CD4-positive, alpha-beta T cell (primary cell): ENCODE data around the gene SNRNP25. TPM values are rescaled to one million over a fixed set of nuclear protein-coding genes. Genes with fewer than 3 reads are reported as not detected.

Experiments used
- ATAC-seq: fragments of 200-7000 bp; cut with Tn5 transposase; one replicate; pipeline ENCODE4 v1.10.0; 2022; ENCODE audit warnings: mild to moderate bottlenecking; ENCODE audit not compliant: poor library complexity
- CTCF ChIA-PET: fragments of 350-600 bp; sonication (Branson Sonifier 250); formaldehyde crosslinking; loops from one replicate; lab custom pipeline; 2021; ENCODE audit warnings: antibody characterized with exemption, inconsistent platforms; lab: Charles Lee
- POLR2A ChIA-PET: fragments of 350-600 bp; sonication (Branson Sonifier 250); formaldehyde crosslinking; loops from one replicate; lab custom pipeline; 2021; ENCODE audit warnings: antibody characterized with exemption, inconsistent platforms; lab: Charles Lee
- DNase-seq, 14 experiments: peaks; one replicate each; pipeline ENCODE4 v3.0.0-alpha.2; 2013 to 2020; ENCODE audit warnings: mixed read lengths in 2 of 14
- H3K27ac ChIP-seq, 2 donors: one replicate each; pipeline versions ENCODE4 v1.5.1 to v1.7.0; 2013; ENCODE audit warnings: low read length in 2 of 2, low read depth in 1 of 2, mild to moderate bottlenecking in 1 of 2
- H3K27me3 ChIP-seq, 2 experiments: 1 replicate in 1 of 2; 2 replicates in 1 of 2; pipeline versions ENCODE4 v1.6.1 to v1.7.0; 2013; ENCODE audit warnings: low read length in 2 of 2, control low read depth in 1 of 2, mild to moderate bottlenecking in 1 of 2, moderate library complexity in 1 of 2; ENCODE audit not compliant: insufficient read depth in 2 of 2, control insufficient read depth in 1 of 2
- H3K36me3 ChIP-seq: one replicate; pipeline ENCODE4 v1.6.1; 2013; ENCODE audit warnings: low read length, control low read depth; ENCODE audit not compliant: insufficient read depth
- H3K4me1 ChIP-seq: one replicate; pipeline ENCODE4 v1.6.1; 2013; ENCODE audit warnings: low read length, control low read depth; ENCODE audit not compliant: insufficient read depth
- H3K4me3 ChIP-seq: one replicate; pipeline ENCODE4 v1.5.1; 2013; ENCODE audit warnings: mild to moderate bottlenecking, low read length, moderate library complexity
- H3K9me3 ChIP-seq, 2 experiments: 1 replicate in 1 of 2; 2 replicates in 1 of 2; pipeline versions ENCODE4 v1.6.1 to v1.7.0; 2013; ENCODE audit warnings: low read length in 2 of 2, mild to moderate bottlenecking in 2 of 2, control low read depth in 1 of 2, moderate library complexity in 1 of 2; ENCODE audit not compliant: control insufficient read depth in 1 of 2, insufficient read depth in 1 of 2
- H3K27ac Mint-ChIP-seq: one replicate; pipeline ENCODE4 v1.8.0; 2020; ENCODE audit warnings: mixed read lengths
- H3K27me3 Mint-ChIP-seq: one replicate; pipeline ENCODE4 v1.8.0; 2021; ENCODE audit warnings: mixed read lengths
- H3K36me3 Mint-ChIP-seq: one replicate; pipeline ENCODE4 v1.8.0; 2021; ENCODE audit warnings: low read depth, mixed read lengths
- H3K4me1 Mint-ChIP-seq: one replicate; pipeline ENCODE4 v1.8.0; 2021; ENCODE audit warnings: low read depth, mixed read lengths
- H3K4me3 Mint-ChIP-seq: one replicate; pipeline ENCODE4 v1.8.0; 2020; ENCODE audit warnings: mild to moderate bottlenecking, mixed read lengths
- H3K9me3 Mint-ChIP-seq: one replicate; pipeline ENCODE4 v1.8.0; 2020; ENCODE audit warnings: mixed read lengths
- CTCF ChIP-seq: fragments of 200-600 bp; IDR thresholded peaks from one replicate; pipeline ENCODE4 v1.8.0; 2022; ENCODE audit warnings: antibody characterized with exemption, mild to moderate bottlenecking
- intact Hi-C, 2 experiments: fragments of 100-400 bp; cut with DNase I in 1 of 2; cut with micrococcal nuclease in 1 of 2; formaldehyde crosslinking; loops; one replicate each; pipeline versions ENCODE4 v1.15.1 to v1.9.0; 2023 to 2025; cut with DNase I, micrococcal nuclease
- total RNA-seq, 174 experiments: library from RNA in 2 of 174; stranded (reverse) in 2 of 174; gene quantifications; one replicate each; pipeline ENCODE4 v1.2.3 and lab custom pipeline; 2021 to 2026

Gene SNRNP25
- total RNA-seq, 2 experiments from 2014 or later, result 4.8 to 5.1 TPM

GRCh38 chr16:59440-60059 lies 5.9 kb downstream of the SNRNP25 start:
- H3K27ac ChIP-seq, result no peak overlapping the region
- no peaks in the 10 kb centered on the region for H3K9me3 ChIP-seq
- H3K36me3 Mint-ChIP-seq, result no peaks in the 10 kb centered on the region
- no peaks in the 10 kb centered on the region for H3K9me3 Mint-ChIP-seq
- peaks cover 17% of the 10 kb centered on the region for H3K36me3 ChIP-seq
- ATAC-seq, result no peak
- H3K4me3 ChIP-seq, result no peak overlapping the region
- intact Hi-C loops, result no loop called here
- TF ChIP-seq CTCF, result no peak
- no peaks in the 10 kb centered on the region for H3K27me3 ChIP-seq
- no peak overlapping the region for H3K27ac Mint-ChIP-seq
- no peak for DNase-seq
- ChIA-PET POLR2A (no interaction called here), CTCF (no interaction called here)
- no peak overlapping the region for H3K4me3 Mint-ChIP-seq
- H3K4me1 ChIP-seq, result peaks cover under 1% of the 10 kb centered on the region
- no peaks in the 10 kb centered on the region for H3K4me1 Mint-ChIP-seq
- H3K27me3 Mint-ChIP-seq, result no peaks in the 10 kb centered on the region

GRCh38 chr16:60166-60565 lies 6.5 kb downstream of the SNRNP25 start:
- no peak overlapping the region for H3K27ac Mint-ChIP-seq
- H3K27ac ChIP-seq, result no peak overlapping the region
- H3K4me1 ChIP-seq, result no peaks in the 10 kb centered on the region
- no peaks in the 10 kb centered on the region for H3K9me3 ChIP-seq
- no peak overlapping the region for H3K4me3 Mint-ChIP-seq
- DNase-seq (no peak), ATAC-seq (no peak)
- H3K36me3 ChIP-seq, result peaks cover 17% of the 10 kb centered on the region
- intact Hi-C loops, result no loop called here
- H3K4me1 Mint-ChIP-seq, result no peaks in the 10 kb centered on the region
- no peaks in the 10 kb centered on the region for H3K27me3 ChIP-seq
- TF ChIP-seq CTCF, result no peak
- H3K9me3 Mint-ChIP-seq, result no peaks in the 10 kb centered on the region
- ChIA-PET CTCF (no interaction called here), POLR2A (no interaction called here)
- H3K27me3 Mint-ChIP-seq, result peaks cover 1% of the 10 kb centered on the region
- no peaks in the 10 kb centered on the region for H3K36me3 Mint-ChIP-seq
- no peak overlapping the region for H3K4me3 ChIP-seq

GRCh38 chr16:60929-61878 lies 7.6 kb downstream of the SNRNP25 start:
- peaks cover 6% of the 10 kb centered on the region for H3K4me1 ChIP-seq
- no peaks in the 10 kb centered on the region for H3K9me3 ChIP-seq
- Mint-ChIP-seq H3K4me1 (no peaks in the 10 kb centered on the region), H3K4me3 (no peak overlapping the region), H3K27ac (no peak overlapping the region), H3K9me3 (no peaks in the 10 kb centered on the region), H3K27me3 (peaks cover 9% of the 10 kb centered on the region), H3K36me3 (no peaks in the 10 kb centered on the region)
- CTCF ChIA-PET, result interaction anchor here (6.3 kb wide), 1 partner anchor 35 kb away, joined by 105 read pairs; no protein-coding TSS in a partner anchor
- no peak for ATAC-seq
- H3K36me3 ChIP-seq, result peaks cover 13% of the 10 kb centered on the region
- intact Hi-C loops, result no loop called here
- H3K27me3 ChIP-seq, result no peaks in the 10 kb centered on the region
- POLR2A ChIA-PET, result no interaction called here
- H3K4me3 ChIP-seq, result no peak overlapping the region
- H3K27ac ChIP-seq, result no peak overlapping the region
- no peak for DNase-seq
- TF ChIP-seq CTCF, result no peak
